Fibroblast of villous mesenchyme (primary cell): ENCODE results near the gene FRK. TPM values are rescaled to one million over a fixed set of nuclear protein-coding genes. Genes with fewer than 3 reads are reported as not detected.

Source experiments
- DNase-seq: peaks from one replicate; pipeline ENCODE4 v3.0.0-alpha.2; 2010; ENCODE audit warnings: low read depth
- H3K4me3 ChIP-seq: 2 replicates; pipeline ENCODE4 v1.5.1; 2011; ENCODE audit warnings: low read depth, mild to moderate bottlenecking, low read length
- total RNA-seq: library from RNA; depleted of rRNA; stranded (reverse); fragments of >200 nt; gene quantifications from 2 replicates; pipeline ENCODE4 v1.2.3, GENCODE V29; 2012
- TF ChIP-seq, protein P1 (sequence below): IDR thresholded peaks from 2 replicates; pipeline ENCODE4 v1.5.1; 2012; ENCODE audit warnings: low read depth, mild to moderate bottlenecking, low read length; ENCODE audit not compliant: insufficient read depth

The FRK gene
- total RNA-seq, 1 donor: 0.43 TPM

GRCh38 chr6:116036885-116037284 lies 23.8 kb downstream of the FRK start:
- no peak for DNase-seq
- TF ChIP-seq, protein P1, sequence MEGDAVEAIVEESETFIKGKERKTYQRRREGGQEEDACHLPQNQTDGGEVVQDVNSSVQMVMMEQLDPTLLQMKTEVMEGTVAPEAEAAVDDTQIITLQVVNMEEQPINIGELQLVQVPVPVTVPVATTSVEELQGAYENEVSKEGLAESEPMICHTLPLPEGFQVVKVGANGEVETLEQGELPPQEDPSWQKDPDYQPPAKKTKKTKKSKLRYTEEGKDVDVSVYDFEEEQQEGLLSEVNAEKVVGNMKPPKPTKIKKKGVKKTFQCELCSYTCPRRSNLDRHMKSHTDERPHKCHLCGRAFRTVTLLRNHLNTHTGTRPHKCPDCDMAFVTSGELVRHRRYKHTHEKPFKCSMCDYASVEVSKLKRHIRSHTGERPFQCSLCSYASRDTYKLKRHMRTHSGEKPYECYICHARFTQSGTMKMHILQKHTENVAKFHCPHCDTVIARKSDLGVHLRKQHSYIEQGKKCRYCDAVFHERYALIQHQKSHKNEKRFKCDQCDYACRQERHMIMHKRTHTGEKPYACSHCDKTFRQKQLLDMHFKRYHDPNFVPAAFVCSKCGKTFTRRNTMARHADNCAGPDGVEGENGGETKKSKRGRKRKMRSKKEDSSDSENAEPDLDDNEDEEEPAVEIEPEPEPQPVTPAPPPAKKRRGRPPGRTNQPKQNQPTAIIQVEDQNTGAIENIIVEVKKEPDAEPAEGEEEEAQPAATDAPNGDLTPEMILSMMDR: no peak
- no peak overlapping the region for H3K4me3 ChIP-seq

DNA sequence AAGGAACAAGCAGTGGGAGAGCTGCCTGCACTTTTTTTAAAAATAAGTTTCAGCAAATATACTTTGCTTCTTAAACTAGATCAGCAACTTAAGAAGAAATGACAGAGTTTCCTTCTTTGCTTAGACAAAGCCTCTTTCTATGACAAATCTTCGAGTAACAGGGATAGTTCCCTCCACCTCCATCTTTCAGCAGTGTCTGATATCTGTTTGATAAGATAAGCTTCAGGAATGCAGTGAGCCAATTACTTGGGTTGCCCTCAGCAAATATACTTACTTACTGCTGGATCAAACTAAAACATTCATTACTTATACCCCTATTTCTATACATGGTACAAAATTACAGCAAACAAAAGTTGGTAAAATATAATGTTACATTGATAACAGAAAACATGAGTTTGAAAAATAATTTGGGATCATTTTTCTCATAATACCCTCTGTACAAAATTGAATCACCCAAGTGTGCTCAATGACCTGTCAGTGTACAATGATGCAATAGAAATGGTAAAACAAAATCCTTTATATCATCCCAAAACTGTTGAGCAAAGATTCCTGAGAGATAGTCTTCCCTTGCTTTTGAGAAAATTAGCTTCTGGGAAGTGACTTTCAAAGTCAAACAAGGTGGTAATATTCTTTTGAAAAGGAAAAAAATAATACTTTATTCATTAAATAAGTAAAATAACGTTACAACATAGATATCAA lies 24.5 kb downstream of the FRK start:
- DNase-seq: no peak
- TF ChIP-seq, protein P1: no peak
- no peak overlapping the region for H3K4me3 ChIP-seq

GRCh38 chr6:116035616-116036015 lies 25.1 kb downstream of the FRK start:
- no peak overlapping the region for H3K4me3 ChIP-seq
- DNase-seq: no peak
- TF ChIP-seq, protein P1: no peak

GRCh38 chr6:116034327-116034726 lies 26.4 kb downstream of the FRK start:
- peak; percentile 70 for DNase-seq
- TF ChIP-seq, protein P1: no peak
- H3K4me3 ChIP-seq: no peak overlapping the region

DNA sequence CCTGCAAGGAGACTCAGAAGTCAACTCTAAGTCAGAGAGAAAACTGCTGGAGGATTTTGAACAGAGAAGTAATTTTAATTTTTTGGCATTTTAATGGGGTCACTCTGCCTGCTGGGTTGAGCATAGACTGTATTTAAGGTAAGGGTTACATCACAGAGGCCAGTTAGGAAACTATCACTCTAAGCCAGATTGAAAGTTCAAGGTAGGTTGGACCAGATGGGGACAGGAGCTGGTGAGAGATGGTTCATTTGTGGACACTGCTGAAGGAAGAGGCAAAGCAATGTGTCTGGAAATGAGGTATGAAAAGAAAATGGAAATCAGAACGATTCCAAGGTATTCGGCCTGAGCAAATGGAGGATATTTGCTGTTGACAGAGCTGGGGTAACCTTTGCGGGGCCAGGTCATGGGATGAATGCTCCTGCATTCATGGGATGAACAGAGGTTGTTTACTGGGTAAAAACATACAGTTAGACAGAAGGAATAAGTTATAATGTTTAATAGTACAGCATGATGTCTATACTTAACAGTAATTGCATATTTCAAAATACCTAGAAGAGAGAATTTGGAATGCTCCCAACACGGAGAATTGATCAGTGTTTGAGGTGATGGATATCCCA lies 26.9 kb downstream of the FRK start:
- TF ChIP-seq, protein P1: no peak
- H3K4me3 ChIP-seq: no peak overlapping the region
- no peak for DNase-seq

- H3K4me3 ChIP-seq: no peak overlapping the region
- peak; percentile 35 for DNase-seq
- TF ChIP-seq, protein P1: no peak
Measured at GRCh38 chr6:116030770-116031169, 29.9 kb downstream of the FRK start.

- no peak overlapping the region for H3K4me3 ChIP-seq
- TF ChIP-seq, protein P1: no peak
- no peak for DNase-seq
Measured at GRCh38 chr6:116029535-116029934, 31.2 kb downstream of the FRK start.
